NT2/D1 (cell line): ENCODE results near the gene FAM174C.

Source experiments
- SUZ12 ChIP-seq: IDR thresholded peaks from 2 replicates; pipeline ENCODE4 v1.6.1; 2011; ENCODE audit not compliant: insufficient read length, insufficient read depth; ENCODE audit errors: extremely low read depth
- YY1 ChIP-seq: IDR thresholded peaks from 2 replicates; pipeline ENCODE4 v1.6.1; 2011; ENCODE audit not compliant: insufficient read length, insufficient read depth
- ZNF274 ChIP-seq: IDR thresholded peaks from 2 replicates; pipeline ENCODE4 v1.6.1; 2011; ENCODE audit warnings: mild to moderate bottlenecking, low read depth, low read length

GRCh38 chr19:1266129-1266915 lies 9.0 kb upstream of the FAM174C start:
- no peak for TF ChIP-seq ZNF274
- TF ChIP-seq SUZ12, result no peak
- no peak for TF ChIP-seq YY1
